ENCODE measurements around the gene CYGB. TPM values are rescaled to one million over a fixed set of nuclear protein-coding genes. Genes with fewer than 3 reads are reported as not detected.

Gene CYGB
- total and polyA plus RNA-seq, 2 of the 13 experiments (the other 11 are each of a cell fraction or from before 2014, with no cell fraction given) = 18.9 to 27.1 TPM

GRCh38 chr17:76523084-76524037 is 14.1 kb downstream of the CYGB start (continued):
- TF ChIP-seq AHDC1 (CRISPR knock-in tag; IDR thresholded peaks at IDR 0.05; ENCODE audit: borderline replicate concordance) (no peak), ZFY (CRISPR knock-in tag; IDR thresholded peaks at IDR 0.05) (peak; percentile 52; the same call in 1 of the 2 replicates), SMC3 (IDR thresholded peaks at IDR 0.05; ENCODE audit: low read length) (peak; percentile 83; the same call in 1 of the 2 replicates), E2F5 (CRISPR knock-in tag; conservative IDR thresholded peaks at IDR 0.05) (peak; percentile 50; the same call in 1 of the 2 replicates), ZBTB37 (CRISPR knock-in tag; IDR thresholded peaks at IDR 0.05) (no peak), ZNF580 (CRISPR knock-in tag; IDR thresholded peaks at IDR 0.05; ENCODE audit: borderline replicate concordance, low read depth) (peak; percentile 72; the same call in 1 of the 2 replicates), SALL2 (CRISPR knock-in tag; IDR thresholded peaks at IDR 0.05) (peak; percentile 41; the same call in 1 of the 2 replicates), HMG20A (CRISPR knock-in tag; IDR thresholded peaks at IDR 0.05; ENCODE audit: borderline replicate concordance) (peak; percentile 40; the same call in 1 of the 2 replicates), HOXA3 (CRISPR knock-in tag; IDR thresholded peaks at IDR 0.05) (peak; percentile 80), HDAC2 (CRISPR knock-in tag; IDR thresholded peaks at IDR 0.05) (peak; percentile 79), ZNF777 (CRISPR knock-in tag; IDR thresholded peaks at IDR 0.05) (peak; percentile 50; the same call in 1 of the 2 replicates), NR2F1 (CRISPR knock-in tag; IDR thresholded peaks at IDR 0.05) (no peak), ZNF44 (CRISPR knock-in tag; IDR thresholded peaks at IDR 0.05) (no peak), DPF2 (CRISPR knock-in tag; IDR thresholded peaks at IDR 0.05; ENCODE audit: borderline replicate concordance, low read depth) (no peak)
- TF ChIP-seq, protein P1, sequence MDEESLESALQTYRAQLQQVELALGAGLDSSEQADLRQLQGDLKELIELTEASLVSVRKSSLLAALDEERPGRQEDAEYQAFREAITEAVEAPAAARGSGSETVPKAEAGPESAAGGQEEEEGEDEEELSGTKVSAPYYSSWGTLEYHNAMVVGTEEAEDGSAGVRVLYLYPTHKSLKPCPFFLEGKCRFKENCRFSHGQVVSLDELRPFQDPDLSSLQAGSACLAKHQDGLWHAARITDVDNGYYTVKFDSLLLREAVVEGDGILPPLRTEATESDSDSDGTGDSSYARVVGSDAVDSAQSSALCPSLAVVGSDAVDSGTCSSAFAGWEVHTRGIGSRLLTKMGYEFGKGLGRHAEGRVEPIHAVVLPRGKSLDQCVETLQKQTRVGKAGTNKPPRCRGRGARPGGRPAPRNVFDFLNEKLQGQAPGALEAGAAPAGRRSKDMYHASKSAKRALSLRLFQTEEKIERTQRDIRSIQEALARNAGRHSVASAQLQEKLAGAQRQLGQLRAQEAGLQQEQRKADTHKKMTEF (CRISPR knock-in tag; IDR thresholded peaks at IDR 0.05) = peak; percentile 79; the same call in 1 of the 2 replicates
- TF ChIP-seq, protein P2, sequence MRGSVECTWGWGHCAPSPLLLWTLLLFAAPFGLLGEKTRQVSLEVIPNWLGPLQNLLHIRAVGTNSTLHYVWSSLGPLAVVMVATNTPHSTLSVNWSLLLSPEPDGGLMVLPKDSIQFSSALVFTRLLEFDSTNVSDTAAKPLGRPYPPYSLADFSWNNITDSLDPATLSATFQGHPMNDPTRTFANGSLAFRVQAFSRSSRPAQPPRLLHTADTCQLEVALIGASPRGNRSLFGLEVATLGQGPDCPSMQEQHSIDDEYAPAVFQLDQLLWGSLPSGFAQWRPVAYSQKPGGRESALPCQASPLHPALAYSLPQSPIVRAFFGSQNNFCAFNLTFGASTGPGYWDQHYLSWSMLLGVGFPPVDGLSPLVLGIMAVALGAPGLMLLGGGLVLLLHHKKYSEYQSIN (CRISPR knock-in tag; IDR thresholded peaks at IDR 0.05; ENCODE audit: borderline replicate concordance) = no peak
